K562 (cell line): Measurements from ENCODE around the gene CNTFR.

ENCODE experiments used
- CTCF ChIP-seq, 3 experiments: IDR thresholded peaks in 2 of 3; conservative IDR thresholded peaks in 1 of 3; 2 replicates each; pipeline ENCODE4 v1.5.1; 2011 to 2012; ENCODE audit warnings: low read length in 3 of 3, mild to moderate bottlenecking in 3 of 3, control low read depth in 2 of 3, improper control_type of control experiment in 1 of 3, inconsistent platforms in 1 of 3, low read depth in 1 of 3, mixed read lengths in 1 of 3, moderate library complexity in 1 of 3; ENCODE audit not compliant: insufficient read depth in 2 of 3
- JUN ChIP-seq, 2 experiments: sonication (generic) in 1 of 2; formaldehyde crosslinking in 1 of 2; IDR thresholded peaks; 2 replicates each; pipeline versions ENCODE4 v1.6.1 to v1.8.0; 2012 to 2022; ENCODE audit warnings: borderline replicate concordance in 2 of 2, mild to moderate bottlenecking in 2 of 2, improper control_type of control experiment in 1 of 2, low read depth in 1 of 2, low read length in 1 of 2, missing genetic modification reagents in 1 of 2
- KLF6 ChIP-seq: fragments of 250-450 bp; sonication (Bioruptor Pico); IDR thresholded peaks from 2 replicates; pipeline ENCODE4 v1.4.0; 2020; ENCODE audit warnings: mild to moderate bottlenecking, moderate library complexity, borderline replicate concordance
- NFIX ChIP-seq: fragments of 250-450 bp; sonication (Bioruptor Pico); IDR thresholded peaks from 2 replicates; pipeline ENCODE4 v1.4.0; 2020; ENCODE audit warnings: low read depth, mild to moderate bottlenecking, moderate library complexity
- USF1 ChIP-seq: sonication (generic); formaldehyde crosslinking; IDR thresholded peaks from 2 replicates; pipeline ENCODE4 v1.9.0; 2022; ENCODE audit warnings: mild to moderate bottlenecking, missing genetic modification reagents
- ZBTB9 ChIP-seq: fragments of 450-650 bp; formaldehyde crosslinking; IDR thresholded peaks from 2 replicates; pipeline ENCODE4 v1.4.0; 2020; ENCODE audit warnings: mild to moderate bottlenecking, moderate library complexity
- ZNF316 ChIP-seq: fragments of 450-650 bp; IDR thresholded peaks from 2 replicates; pipeline ENCODE4 v1.6.1; 2016

GRCh38 chr9:34556949-34557348, 32.6 kb downstream of the CNTFR start:
- TF ChIP-seq KLF6 (CRISPR knock-in tag) = no peak
- no peak for TF ChIP-seq JUN (IDR thresholded peaks at IDR 0.05; ENCODE audit: borderline replicate concordance, low read depth, low read length)
- TF ChIP-seq JUN (CRISPR knock-in tag; IDR thresholded peaks at IDR 0.05; ENCODE audit: borderline replicate concordance) = no peak
- no peak for TF ChIP-seq USF1 (CRISPR knock-in tag)
- TF ChIP-seq CTCF (IDR thresholded peaks at IDR 0.05 in 2 of 3, conservative IDR thresholded peaks at IDR 0.05 in 1 of 3; ENCODE audit: insufficient read depth in 2 of 3, low read depth in 1 of 3, low read length in 3 of 3) = no peak
- TF ChIP-seq ZNF316 = no peak
- no peak for TF ChIP-seq ZBTB9 (CRISPR knock-in tag)
- no peak for TF ChIP-seq NFIX (CRISPR knock-in tag)
